Left lung (tissue), 10 donors: ENCODE results near the gene ACP3. TPM values are rescaled to one million over a fixed set of nuclear protein-coding genes. Genes with fewer than 3 reads are reported as not detected.

Experiments
- ATAC-seq: fragments of 200-7000 bp; cut with Tn5 transposase; one replicate; pipeline ENCODE4 v1.9.1; 2020; ENCODE audit warnings: moderate library complexity
- DNase-seq, 4 donors: peaks; one replicate each; pipeline ENCODE4 v3.0.0-alpha.2; 2013 to 2020
- H3K27ac ChIP-seq, 2 donors: fragments of 200-600 bp; sonication (generic) in 1 of 2; one replicate each; pipeline versions ENCODE4 v1.5.0 to v1.8.0; 2020 to 2021
- H3K27me3 ChIP-seq, 2 donors: fragments of 200-600 bp; sonication (generic) in 1 of 2; one replicate each; pipeline versions ENCODE4 v1.5.0 to v1.8.0; 2020 to 2021
- H3K36me3 ChIP-seq, 2 donors: fragments of 200-600 bp; sonication (generic) in 1 of 2; one replicate each; pipeline versions ENCODE4 v1.5.0 to v1.8.0; 2020 to 2021
- H3K4me1 ChIP-seq, 2 donors: fragments of 200-600 bp; one replicate each; pipeline ENCODE4 v1.8.0; 2021
- H3K4me3 ChIP-seq, 2 donors: fragments of 200-600 bp; sonication (generic) in 1 of 2; one replicate each; pipeline versions ENCODE4 v1.5.0 to v1.8.0; 2020 to 2021; ENCODE audit warnings: mild to moderate bottlenecking in 1 of 2
- H3K9me3 ChIP-seq, 2 donors: fragments of 200-600 bp; sonication (generic) in 1 of 2; one replicate each; pipeline versions ENCODE4 v1.5.0 to v1.8.0; 2020 to 2021
- intact Hi-C, 2 donors: fragments of 100-400 bp; cut with DNase I; formaldehyde crosslinking; loops; one replicate each; pipeline versions ENCODE4 v1.11.2 to v1.14.2; 2022
- polyA plus RNA-seq, 6 donors: library from polyadenylated mRNA; unstranded; fragments of 120-200 nt; gene quantifications; one replicate each; pipeline ENCODE4 v1.2.1, GENCODE V29; 2013; ENCODE audit not compliant: insufficient read length in 6 of 6
- total RNA-seq, 2 donors: library from RNA; stranded (reverse); fragmentation: NEBNext Ultra II Directional; extraction: Animal tissue kit (Norgen Biotek cat#: 25700); gene quantifications; one replicate each; pipeline ENCODE4 v1.2.1, GENCODE V29; 2021
- TF ChIP-seq, protein P1 (sequence below), 2 donors: fragments of 200-600 bp; sonication (generic) in 1 of 2; IDR thresholded peaks; one replicate each; pipeline versions ENCODE4 v1.5.0 to v1.8.0; 2021; ENCODE audit warnings: antibody characterized with exemption in 2 of 2
- donor health status: DM: no; HTN: yes; CAD: no.
- donor health status: DM: no; HTN: no; CAD: no.

Gene ACP3
- total and polyA plus RNA-seq, 8 donors, result 2.7 to 24.3 (median 4.6) TPM

DNA sequence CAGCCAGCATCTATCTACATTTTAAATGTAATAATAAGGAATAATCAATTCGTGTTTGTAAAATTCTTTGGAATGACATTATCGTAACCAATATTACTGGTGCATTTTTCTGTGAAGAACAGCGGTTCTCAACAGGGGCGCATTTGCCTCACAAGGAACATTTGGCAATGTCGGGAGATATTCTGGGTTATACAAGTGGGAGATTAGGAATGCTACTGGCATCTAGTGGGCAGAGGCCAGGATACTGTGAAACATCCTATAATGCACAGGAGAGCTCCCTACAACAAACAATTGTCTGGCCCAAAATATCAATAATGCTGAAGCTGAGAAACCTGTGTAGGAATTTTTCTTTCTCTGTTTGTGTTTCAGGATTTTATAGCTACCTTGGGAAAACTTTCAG, 25.0 kb downstream of the ACP3 start:
- peak overlapping the region in 1 of 2 donors; percentile 15 for H3K27ac ChIP-seq
- H3K4me1 ChIP-seq, result peaks cover 0 to 13% of the 10 kb centered on the region in 2 donors
- H3K4me3 ChIP-seq, result no peak overlapping the region
- peaks cover 0 to 20% of the 10 kb centered on the region in 2 donors for H3K36me3 ChIP-seq
- no peaks in the 10 kb centered on the region for H3K27me3 ChIP-seq
- TF ChIP-seq, protein P1, sequence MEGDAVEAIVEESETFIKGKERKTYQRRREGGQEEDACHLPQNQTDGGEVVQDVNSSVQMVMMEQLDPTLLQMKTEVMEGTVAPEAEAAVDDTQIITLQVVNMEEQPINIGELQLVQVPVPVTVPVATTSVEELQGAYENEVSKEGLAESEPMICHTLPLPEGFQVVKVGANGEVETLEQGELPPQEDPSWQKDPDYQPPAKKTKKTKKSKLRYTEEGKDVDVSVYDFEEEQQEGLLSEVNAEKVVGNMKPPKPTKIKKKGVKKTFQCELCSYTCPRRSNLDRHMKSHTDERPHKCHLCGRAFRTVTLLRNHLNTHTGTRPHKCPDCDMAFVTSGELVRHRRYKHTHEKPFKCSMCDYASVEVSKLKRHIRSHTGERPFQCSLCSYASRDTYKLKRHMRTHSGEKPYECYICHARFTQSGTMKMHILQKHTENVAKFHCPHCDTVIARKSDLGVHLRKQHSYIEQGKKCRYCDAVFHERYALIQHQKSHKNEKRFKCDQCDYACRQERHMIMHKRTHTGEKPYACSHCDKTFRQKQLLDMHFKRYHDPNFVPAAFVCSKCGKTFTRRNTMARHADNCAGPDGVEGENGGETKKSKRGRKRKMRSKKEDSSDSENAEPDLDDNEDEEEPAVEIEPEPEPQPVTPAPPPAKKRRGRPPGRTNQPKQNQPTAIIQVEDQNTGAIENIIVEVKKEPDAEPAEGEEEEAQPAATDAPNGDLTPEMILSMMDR (IDR thresholded peaks at IDR 0.05), result no peak
- H3K9me3 ChIP-seq, result no peaks in the 10 kb centered on the region
- peak; percentile 81 for ATAC-seq
- intact Hi-C loops, result loop anchor here in 1 of 2 donors (5.0 kb wide), 1 partner anchor 85 kb away; no protein-coding TSS in a partner anchor
- no peak for DNase-seq

DNA sequence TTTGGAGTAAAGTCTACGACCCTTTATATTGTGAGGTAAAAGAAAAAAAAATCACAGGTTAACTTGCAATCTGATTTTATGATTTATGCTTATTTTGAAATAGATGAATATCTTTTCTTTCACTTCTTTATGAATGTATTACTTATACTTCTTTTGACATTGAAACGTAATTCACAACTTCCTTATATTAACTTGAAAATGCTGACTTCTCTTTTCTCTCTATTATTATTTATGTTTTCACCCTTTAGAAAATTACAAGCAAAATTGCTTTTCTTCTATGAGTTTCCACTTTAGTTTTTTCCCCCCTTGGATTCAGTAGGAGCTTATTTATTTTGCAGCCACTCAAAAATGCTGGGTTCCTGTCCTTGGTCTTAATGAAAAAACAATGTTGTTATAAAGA, 25.4 kb downstream of the ACP3 start:
- no peaks in the 10 kb centered on the region for H3K27me3 ChIP-seq
- no peaks in the 10 kb centered on the region for H3K9me3 ChIP-seq
- no peak overlapping the region for H3K27ac ChIP-seq
- no peak overlapping the region for H3K4me3 ChIP-seq
- intact Hi-C loops, result loop anchor here in 1 of 2 donors (5.0 kb wide), 1 partner anchor 85 kb away; no protein-coding TSS in a partner anchor
- ATAC-seq (no peak), DNase-seq (no peak)
- peaks cover 0 to 20% of the 10 kb centered on the region in 2 donors for H3K36me3 ChIP-seq
- peaks cover 0 to 13% of the 10 kb centered on the region in 2 donors for H3K4me1 ChIP-seq
- TF ChIP-seq, protein P1 (IDR thresholded peaks at IDR 0.05), result no peak

DNA sequence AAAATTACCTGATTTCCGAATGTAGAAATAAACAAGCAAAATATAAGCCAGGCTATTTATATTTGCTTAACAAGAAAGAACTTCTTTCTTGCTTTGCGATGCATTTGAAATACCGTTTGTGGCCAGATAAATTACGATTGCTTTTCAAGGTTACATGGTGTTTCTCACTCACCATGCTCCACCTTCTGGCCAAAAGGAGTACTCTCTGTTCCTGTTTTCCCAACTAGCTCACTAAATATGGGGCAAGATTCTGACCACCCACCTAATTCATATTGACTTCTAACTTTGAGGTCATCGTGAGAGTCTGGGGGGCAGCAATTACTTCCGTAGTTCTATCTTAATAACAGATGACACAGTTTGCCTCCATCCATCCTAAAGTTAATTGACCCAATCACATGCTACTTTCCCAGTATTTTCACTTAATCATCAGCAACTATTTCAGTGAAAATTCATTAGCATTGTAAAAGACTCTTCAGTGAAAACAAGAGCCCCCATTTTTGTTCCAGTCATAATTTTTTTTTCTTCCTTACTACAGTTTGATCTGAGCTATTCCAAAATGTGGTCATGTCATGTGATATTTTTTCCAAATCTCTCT, 25.9 kb downstream of the ACP3 start:
- H3K27ac ChIP-seq, result no peak overlapping the region
- ATAC-seq (peak; percentile 91), DNase-seq (peak in 2 of 4 donors; percentile 55 to 73)
- no peaks in the 10 kb centered on the region for H3K9me3 ChIP-seq
- TF ChIP-seq, protein P1 (IDR thresholded peaks at IDR 0.05), result peak; percentile 71 to 73
- H3K4me1 ChIP-seq, result peaks cover 0 to 13% of the 10 kb centered on the region in 2 donors
- H3K27me3 ChIP-seq, result no peaks in the 10 kb centered on the region
- intact Hi-C loops, result loop anchor here in 1 of 2 donors (5.0 kb wide), 1 partner anchor 86 kb away; no protein-coding TSS in a partner anchor
- no peak overlapping the region for H3K4me3 ChIP-seq
- peaks cover 0 to 23% of the 10 kb centered on the region in 2 donors for H3K36me3 ChIP-seq

DNA sequence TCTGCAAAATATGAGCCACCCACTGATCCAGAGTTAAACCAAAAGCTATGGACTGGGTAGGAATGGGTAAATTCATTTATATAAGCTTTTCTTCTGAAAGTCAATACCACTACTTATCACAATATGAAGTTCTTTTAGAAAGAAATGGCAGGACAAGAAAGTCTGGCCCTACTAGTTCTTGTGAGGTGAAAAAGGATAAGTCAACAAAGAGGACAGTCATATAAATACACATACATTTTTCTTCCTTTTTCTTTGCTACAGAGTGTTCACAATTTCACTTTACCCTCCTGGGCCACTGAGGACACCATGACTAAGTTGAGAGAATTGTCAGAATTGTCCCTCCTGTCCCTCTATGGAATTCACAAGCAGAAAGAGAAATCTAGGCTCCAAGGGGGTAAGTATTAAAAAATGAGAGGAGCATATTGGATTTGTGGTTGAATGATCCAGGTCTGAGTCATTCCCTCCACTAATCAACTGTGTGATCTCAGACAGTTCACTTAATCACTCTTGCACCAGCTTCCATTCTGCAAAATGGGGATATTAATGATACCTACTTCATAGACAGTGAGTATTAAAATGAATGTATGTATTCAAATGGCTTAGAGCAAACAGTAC, 27.6 kb downstream of the ACP3 start:
- Histone ChIP-seq H3K4me1 (peaks cover 0 to 13% of the 10 kb centered on the region in 2 donors), H3K9me3 (no peaks in the 10 kb centered on the region), H3K27ac (no peak overlapping the region), H3K27me3 (no peaks in the 10 kb centered on the region), H3K36me3 (peaks cover 0 to 36% of the 10 kb centered on the region in 2 donors), H3K4me3 (no peak overlapping the region)
- TF ChIP-seq, protein P1 (IDR thresholded peaks at IDR 0.05), result no peak
- DNase-seq (no peak), ATAC-seq (no peak)
- intact Hi-C loops, result loop anchor here in 1 of 2 donors (5.0 kb wide), 1 partner anchor 87 kb away; no protein-coding TSS in a partner anchor
